Activated naive CD4-positive, alpha-beta T cell treated with anti-CD3 and anti-CD28 coated beads, Interleukin-2, amount 50 U/mL, for 24 hours (primary cell): ENCODE data around the gene FKBP5.
"Not testable (repeated sequence)": the region's sequence is repeated elsewhere in the genome, so short reads cannot be mapped to it uniquely, and the experiment has no call there.

Experiments used
- H3K27ac Mint-ChIP-seq: one replicate; pipeline ENCODE4 v1.8.0; 2021; ENCODE audit warnings: mild to moderate bottlenecking, mixed read lengths
- H3K27me3 Mint-ChIP-seq: one replicate; pipeline ENCODE4 v1.8.0; 2021; ENCODE audit warnings: mixed read lengths
- H3K36me3 Mint-ChIP-seq: one replicate; pipeline ENCODE4 v1.8.0; 2021; ENCODE audit warnings: mixed read lengths
- H3K4me1 Mint-ChIP-seq: one replicate; pipeline ENCODE4 v1.8.0; 2021; ENCODE audit warnings: mixed read lengths
- H3K4me3 Mint-ChIP-seq: one replicate; pipeline ENCODE4 v1.8.0; 2021; ENCODE audit warnings: mild to moderate bottlenecking, mixed read lengths
- H3K9me3 Mint-ChIP-seq: one replicate; pipeline ENCODE4 v1.8.0; 2021; ENCODE audit warnings: mixed read lengths

Gene FKBP5

GRCh38 chr6:35603326-35604202 lies 85.2 kb downstream of the FKBP5 start:
- Mint-ChIP-seq H3K4me1 (peaks cover 78% of the 10 kb centered on the region), H3K27ac (peak overlapping the region; percentile 93), H3K4me3 (peak overlapping the region; percentile 79), H3K36me3 (peaks cover 16% of the 10 kb centered on the region), H3K27me3 (no peaks in the 10 kb centered on the region), H3K9me3 (no peaks in the 10 kb centered on the region)

- Mint-ChIP-seq H3K27ac (peak overlapping the region; percentile 93), H3K9me3 (no peaks in the 10 kb centered on the region), H3K27me3 (no peaks in the 10 kb centered on the region), H3K36me3 (peaks cover 10% of the 10 kb centered on the region), H3K4me1 (peaks cover 75% of the 10 kb centered on the region), H3K4me3 (peak overlapping the region; percentile 79)
These were observed 86.4 kb downstream of the FKBP5 start for GRCh38 chr6:35602133-35602946.

- Mint-ChIP-seq H3K4me1 (peaks cover 83% of the 10 kb centered on the region), H3K27ac (peak overlapping the region; percentile 93), H3K4me3 (peak overlapping the region; percentile 79), H3K27me3 (no peaks in the 10 kb centered on the region), H3K36me3 (peaks cover 12% of the 10 kb centered on the region), H3K9me3 (no peaks in the 10 kb centered on the region)
These were observed 87.2 kb downstream of the FKBP5 start for GRCh38 chr6:35601331-35602132.

- H3K27ac Mint-ChIP-seq: peak overlapping the region; percentile 87
- H3K4me3 Mint-ChIP-seq: peak overlapping the region; percentile 79
- no peaks in the 10 kb centered on the region for H3K27me3 Mint-ChIP-seq
- H3K9me3 Mint-ChIP-seq: no peaks in the 10 kb centered on the region
- H3K4me1 Mint-ChIP-seq: peaks cover 85% of the 10 kb centered on the region
- H3K36me3 Mint-ChIP-seq: peaks cover 12% of the 10 kb centered on the region
These were observed 88.0 kb downstream of the FKBP5 start for GRCh38 chr6:35600659-35601125.

- H3K9me3 Mint-ChIP-seq: no peaks in the 10 kb centered on the region
- no peaks in the 10 kb centered on the region for H3K27me3 Mint-ChIP-seq
- H3K36me3 Mint-ChIP-seq: peaks cover 10% of the 10 kb centered on the region
- peak overlapping the region; percentile 79 for H3K4me3 Mint-ChIP-seq
- peak overlapping the region; percentile 91 for H3K27ac Mint-ChIP-seq
- H3K4me1 Mint-ChIP-seq: peaks cover 85% of the 10 kb centered on the region
These were observed 88.7 kb downstream of the FKBP5 start for GRCh38 chr6:35599761-35600658.

GRCh38 chr6:35598621-35599020 lies 90.1 kb downstream of the FKBP5 start:
- not testable (repeated sequence) for H3K9me3 Mint-ChIP-seq, H3K27me3 Mint-ChIP-seq, H3K4me3 Mint-ChIP-seq
- Mint-ChIP-seq H3K4me1 (peaks cover 87% of the 10 kb centered on the region), H3K27ac (peak overlapping the region; percentile 23), H3K36me3 (peaks cover 14% of the 10 kb centered on the region)

GRCh38 chr6:35596448-35597442 lies 92.0 kb downstream of the FKBP5 start:
- Mint-ChIP-seq H3K27me3 (no peaks in the 10 kb centered on the region), H3K36me3 (peaks cover 20% of the 10 kb centered on the region), H3K4me1 (peaks cover 89% of the 10 kb centered on the region), H3K4me3 (peak overlapping the region; percentile 52), H3K9me3 (no peaks in the 10 kb centered on the region), H3K27ac (peak overlapping the region; percentile 91)

GRCh38 chr6:35594503-35595186 lies 94.1 kb downstream of the FKBP5 start:
- Mint-ChIP-seq H3K4me3 (peak overlapping the region; percentile 53), H3K9me3 (no peaks in the 10 kb centered on the region), H3K4me1 (peaks cover 91% of the 10 kb centered on the region), H3K27ac (peak overlapping the region; percentile 94), H3K36me3 (peaks cover 22% of the 10 kb centered on the region), H3K27me3 (no peaks in the 10 kb centered on the region)

- Mint-ChIP-seq H3K36me3 (peaks cover 27% of the 10 kb centered on the region), H3K27ac (peak overlapping the region; percentile 84), H3K27me3 (no peaks in the 10 kb centered on the region), H3K4me1 (peaks cover 97% of the 10 kb centered on the region), H3K4me3 (no peak overlapping the region), H3K9me3 (no peaks in the 10 kb centered on the region)
These were observed 96.5 kb downstream of the FKBP5 start for GRCh38 chr6:35592178-35592577.

GRCh38 chr6:35590622-35591066 lies 98.1 kb downstream of the FKBP5 start:
- Mint-ChIP-seq H3K27ac (peak overlapping the region; percentile 84), H3K27me3 (no peaks in the 10 kb centered on the region), H3K36me3 (peaks cover 28% of the 10 kb centered on the region), H3K9me3 (no peaks in the 10 kb centered on the region), H3K4me1 (peaks cover 97% of the 10 kb centered on the region), H3K4me3 (no peak overlapping the region)

GRCh38 chr6:35589904-35590303 lies 98.8 kb downstream of the FKBP5 start:
- H3K36me3 Mint-ChIP-seq: peaks cover 28% of the 10 kb centered on the region

GRCh38 chr6:35589201-35589739 lies 99.4 kb downstream of the FKBP5 start:
- Mint-ChIP-seq H3K27me3 (no peaks in the 10 kb centered on the region), H3K36me3 (peaks cover 22% of the 10 kb centered on the region), H3K9me3 (no peaks in the 10 kb centered on the region), H3K4me1 (peaks cover 97% of the 10 kb centered on the region), H3K4me3 (no peak overlapping the region), H3K27ac (peak overlapping the region; percentile 48)

More at GRCh38 chr6:35589904-35590303, 98.8 kb downstream of the FKBP5 start:
- Mint-ChIP-seq H3K27me3 (no peaks in the 10 kb centered on the region), H3K9me3 (no peaks in the 10 kb centered on the region), H3K4me1 (peaks cover 97% of the 10 kb centered on the region), H3K27ac (peak overlapping the region; percentile 48), H3K4me3 (no peak overlapping the region)

- Mint-ChIP-seq H3K9me3 (no peaks in the 10 kb centered on the region), H3K27me3 (no peaks in the 10 kb centered on the region), H3K36me3 (peaks cover 18% of the 10 kb centered on the region), H3K27ac (peak overlapping the region; percentile 94), H3K4me1 (peaks cover 90% of the 10 kb centered on the region), H3K4me3 (peak overlapping the region; percentile 33)
These were observed 101.5 kb downstream of the FKBP5 start for GRCh38 chr6:35587167-35587566.
